PC-3 (cell line): ENCODE measurements around the gene PDE6A.

Experiments
- CTCF ChIP-seq: fragments of 300-600 bp; sonication (generic); conservative IDR thresholded peaks from 2 replicates; pipeline ENCODE4 v1.5.1; 2017; ENCODE audit warnings: antibody characterized with exemption, low read depth, mild to moderate bottlenecking, low read length
- EZH2 ChIP-seq: fragments of 300-600 bp; sonication (generic); IDR thresholded peaks from one replicate; pipeline ENCODE4 v1.6.1; 2017; ENCODE audit warnings: antibody characterized with exemption, mild to moderate bottlenecking, low read length; ENCODE audit not compliant: unreplicated experiment
- EZH2phosphoT487 ChIP-seq: fragments of 300-600 bp; sonication (generic); IDR thresholded peaks from 2 replicates; pipeline ENCODE4 v1.6.1; 2018; ENCODE audit warnings: mild to moderate bottlenecking, antibody characterized with exemption, low read length, borderline replicate concordance

- TF ChIP-seq CTCF (no peak), EZH2 (no peak), EZH2phosphoT487 (no peak)
These were observed 78.8 kb downstream of the PDE6A start for GRCh38 chr5:149865746-149866145.
